GM12874 (cell line): ENCODE measurements around the gene BACH2.

ENCODE experiments used
- CTCF ChIP-seq: IDR thresholded peaks from 2 replicates; pipeline ENCODE4 v1.5.1; 2011; ENCODE audit warnings: low read depth, mild to moderate bottlenecking, control low read depth, low read length, moderate library complexity; ENCODE audit not compliant: insufficient read depth

Gene BACH2

GRCh38 chr6:90199900-90200299 is 96.7 kb downstream of the BACH2 start:
- no peak for TF ChIP-seq CTCF

- no peak for TF ChIP-seq CTCF
Observed at GRCh38 chr6:90198758-90199425, 97.8 kb downstream of the BACH2 start.

GRCh38 chr6:90197854-90198496 is 98.7 kb downstream of the BACH2 start:
- no peak for TF ChIP-seq CTCF

GRCh38 chr6:90195094-90195829 is 101.4 kb downstream of the BACH2 start:
- no peak for TF ChIP-seq CTCF

GRCh38 chr6:90194371-90194841 is 102.2 kb downstream of the BACH2 start:
- TF ChIP-seq CTCF: no peak

- TF ChIP-seq CTCF: no peak
Observed at GRCh38 chr6:90193359-90193758, 103.3 kb downstream of the BACH2 start.

GRCh38 chr6:90192857-90193256 is 103.8 kb downstream of the BACH2 start:
- no peak for TF ChIP-seq CTCF
